Stimulated activated effector memory CD8-positive, alpha-beta T cell treated with anti-CD3 and anti-CD28 coated beads, Interleukin-12 subunit alpha, Interleukin-12 subunit beta, amount 100 ng/mL, for 72 hours (primary cell): ENCODE data around the gene LYPD6B.

Experiments used
- ATAC-seq: fragments of 150-1000 bp; cut with Tn5 transposase; 2 replicates; pipeline ENCODE4 v1.10.0; 2021
- DNase-seq, 2 donors: peaks; one replicate each; pipeline ENCODE4 v3.0.0; 2021 to 2022; ENCODE audit warnings: low spot score in 2 of 2
- H3K27ac Mint-ChIP-seq: one replicate; pipeline ENCODE4 v1.8.0; 2022; ENCODE audit warnings: mild to moderate bottlenecking, mixed read lengths
- H3K36me3 Mint-ChIP-seq: one replicate; pipeline ENCODE4 v1.8.0; 2022; ENCODE audit warnings: mild to moderate bottlenecking, mixed read lengths
- H3K4me1 Mint-ChIP-seq: one replicate; pipeline ENCODE4 v1.8.0; 2022; ENCODE audit warnings: mixed read lengths
- H3K4me3 Mint-ChIP-seq: one replicate; pipeline ENCODE4 v1.8.0; 2022; ENCODE audit warnings: mild to moderate bottlenecking, mixed read lengths
- H3K9me3 Mint-ChIP-seq: one replicate; pipeline ENCODE4 v1.8.0; 2022; ENCODE audit warnings: mixed read lengths

The LYPD6B gene

DNA sequence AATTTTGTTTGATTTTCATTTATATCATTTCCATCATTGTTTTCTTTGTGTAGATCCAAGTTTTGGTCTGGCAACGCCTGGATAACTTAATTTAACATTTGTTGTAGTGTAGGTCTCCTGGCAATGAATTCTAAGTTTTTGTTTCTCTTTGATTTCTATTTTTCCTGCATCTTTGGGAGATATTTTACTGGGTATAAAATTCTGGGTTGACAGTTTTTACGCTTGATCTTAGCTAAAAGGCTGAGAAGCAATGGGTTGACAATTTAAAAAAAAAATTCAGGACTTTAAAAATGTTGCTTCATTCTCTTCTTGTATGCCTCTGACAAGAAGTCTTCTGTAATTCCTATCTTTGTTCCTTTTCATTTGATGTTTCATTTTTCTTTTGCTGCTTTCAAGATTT is 8.6 kb downstream of the LYPD6B start:
- Mint-ChIP-seq H3K4me1 (no peaks in the 10 kb centered on the region), H3K4me3 (no peak overlapping the region), H3K27ac (no peak overlapping the region), H3K9me3 (peaks cover 19% of the 10 kb centered on the region), H3K36me3 (no peaks in the 10 kb centered on the region)
- DNase-seq (no peak), ATAC-seq (no peak)

DNA sequence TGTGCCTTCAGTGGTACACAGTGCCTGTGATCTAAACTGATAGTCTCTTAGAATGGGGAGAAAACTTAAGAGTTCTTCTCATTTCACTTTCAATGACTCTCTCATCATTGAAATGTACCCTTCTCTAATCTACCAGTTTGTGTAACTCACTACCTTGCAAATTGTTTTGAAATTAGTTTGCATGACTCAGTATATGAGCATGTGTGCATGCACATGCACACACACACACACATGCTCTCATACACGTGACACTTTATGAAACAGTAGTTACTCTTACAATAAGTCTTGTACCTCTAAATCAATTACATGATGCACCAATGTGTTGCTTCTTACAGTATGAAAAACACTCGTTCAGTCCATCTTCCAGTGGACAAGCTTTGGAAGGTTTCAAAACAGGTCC is 10.6 kb downstream of the LYPD6B start:
- H3K9me3 Mint-ChIP-seq, result peaks cover 19% of the 10 kb centered on the region
- no peak overlapping the region for H3K4me3 Mint-ChIP-seq
- H3K27ac Mint-ChIP-seq, result no peak overlapping the region
- H3K4me1 Mint-ChIP-seq, result no peaks in the 10 kb centered on the region
- no peak for DNase-seq
- H3K36me3 Mint-ChIP-seq, result no peaks in the 10 kb centered on the region
- peak; percentile 63 for ATAC-seq

DNA sequence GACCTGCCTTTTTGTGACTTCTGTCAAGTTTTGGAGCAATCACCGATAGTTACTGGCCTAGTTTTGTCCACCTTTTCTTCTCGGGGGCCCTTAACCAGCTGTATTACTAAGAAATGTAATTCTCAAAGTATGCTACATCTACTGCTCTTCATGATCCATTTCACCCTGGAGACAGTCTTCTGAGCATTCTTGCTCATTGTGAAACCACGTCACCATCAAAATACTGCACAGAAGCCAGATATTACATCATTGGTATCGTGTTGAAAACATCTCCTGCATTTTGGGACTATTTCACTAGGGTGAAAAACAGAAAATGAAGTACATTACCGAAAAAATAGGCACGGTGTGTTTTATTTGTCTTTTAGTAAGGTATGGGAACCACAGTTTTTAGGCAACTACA is 11.7 kb downstream of the LYPD6B start:
- ATAC-seq, result peak; percentile 89
- H3K4me3 Mint-ChIP-seq, result no peak overlapping the region
- no peaks in the 10 kb centered on the region for H3K4me1 Mint-ChIP-seq
- H3K36me3 Mint-ChIP-seq, result no peaks in the 10 kb centered on the region
- no peak overlapping the region for H3K27ac Mint-ChIP-seq
- peaks cover 18% of the 10 kb centered on the region for H3K9me3 Mint-ChIP-seq
- no peak for DNase-seq

DNA sequence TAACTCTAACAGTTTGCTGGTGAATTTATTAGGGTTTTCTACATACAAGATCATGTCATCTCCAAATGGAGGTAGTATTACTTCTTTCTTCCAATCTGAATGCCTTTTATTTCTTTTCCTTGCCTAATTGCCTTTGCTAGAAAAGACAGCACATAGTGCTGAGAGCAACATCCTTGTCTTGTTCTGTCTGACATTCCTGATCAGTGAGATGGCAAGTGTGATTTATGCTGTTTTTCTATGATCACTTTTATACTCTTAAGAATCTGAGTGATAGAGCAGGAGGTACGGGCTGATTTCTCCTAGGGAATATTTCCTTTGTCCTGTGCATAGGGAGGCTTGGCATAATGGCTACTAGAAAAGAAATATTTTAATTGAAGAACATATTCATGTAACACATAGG is 17.3 kb downstream of the LYPD6B start:
- no peak overlapping the region for H3K4me3 Mint-ChIP-seq
- H3K27ac Mint-ChIP-seq, result no peak overlapping the region
- no peak for DNase-seq
- no peaks in the 10 kb centered on the region for H3K9me3 Mint-ChIP-seq
- H3K4me1 Mint-ChIP-seq, result no peaks in the 10 kb centered on the region
- no peaks in the 10 kb centered on the region for H3K36me3 Mint-ChIP-seq
- ATAC-seq, result no peak

DNA sequence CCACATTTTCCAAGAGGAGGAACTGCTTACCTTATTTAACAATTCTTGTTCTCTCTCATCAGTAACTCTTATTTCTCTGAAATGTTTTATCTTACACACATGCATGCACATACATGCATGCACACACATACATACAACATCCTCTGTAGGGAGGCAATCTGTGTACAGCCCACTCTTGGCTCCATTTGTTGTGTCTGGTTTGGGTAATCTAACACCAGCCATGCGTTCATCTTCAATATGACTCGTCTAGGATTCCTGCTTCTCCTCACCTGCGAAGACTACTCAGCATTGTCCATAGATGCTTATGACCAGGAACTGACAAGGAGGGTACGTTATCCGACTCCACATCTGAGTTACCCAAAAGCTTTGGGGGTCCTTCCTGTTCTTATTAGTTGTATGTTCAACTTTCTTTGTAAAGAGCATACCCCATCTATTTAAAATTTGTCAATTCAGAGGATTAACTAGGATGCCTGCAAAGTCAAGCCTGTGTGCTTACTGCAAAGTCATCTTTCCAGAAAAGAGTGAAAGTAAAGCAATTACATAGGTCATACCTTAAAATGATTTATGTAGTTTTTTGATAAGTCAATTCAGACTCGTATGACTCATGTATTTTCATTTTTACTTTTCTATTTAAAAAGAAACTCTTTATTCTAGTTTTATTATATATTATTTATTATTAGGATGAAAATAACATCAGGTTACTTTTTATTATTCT is 18.2 kb downstream of the LYPD6B start:
- DNase-seq, result no peak
- Mint-ChIP-seq H3K27ac (no peak overlapping the region), H3K4me1 (no peaks in the 10 kb centered on the region), H3K9me3 (no peaks in the 10 kb centered on the region), H3K36me3 (no peaks in the 10 kb centered on the region), H3K4me3 (no peak overlapping the region)
- no peak for ATAC-seq

DNA sequence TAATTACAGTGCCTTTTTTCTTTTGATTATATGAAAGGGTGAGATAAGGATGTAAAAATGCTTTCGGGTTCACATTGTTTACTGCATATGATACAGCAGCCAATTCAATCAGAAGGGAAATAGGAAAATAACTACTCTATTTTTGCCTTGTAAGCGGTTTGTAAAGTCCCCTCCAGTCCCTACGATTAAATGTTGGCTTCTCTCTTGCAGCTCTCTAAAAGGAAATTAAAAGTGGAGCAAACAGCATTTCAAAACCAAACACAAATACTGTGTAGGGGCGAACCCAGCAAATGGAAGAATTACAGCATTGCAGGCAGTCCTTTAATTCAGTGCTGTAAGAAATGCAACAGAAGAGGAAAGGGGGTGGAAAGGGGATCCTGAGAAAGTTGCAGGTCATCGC is 18.9 kb downstream of the LYPD6B start:
- ATAC-seq (no peak), DNase-seq (no peak)
- Mint-ChIP-seq H3K9me3 (no peaks in the 10 kb centered on the region), H3K4me3 (no peak overlapping the region), H3K4me1 (no peaks in the 10 kb centered on the region), H3K27ac (no peak overlapping the region), H3K36me3 (no peaks in the 10 kb centered on the region)

DNA sequence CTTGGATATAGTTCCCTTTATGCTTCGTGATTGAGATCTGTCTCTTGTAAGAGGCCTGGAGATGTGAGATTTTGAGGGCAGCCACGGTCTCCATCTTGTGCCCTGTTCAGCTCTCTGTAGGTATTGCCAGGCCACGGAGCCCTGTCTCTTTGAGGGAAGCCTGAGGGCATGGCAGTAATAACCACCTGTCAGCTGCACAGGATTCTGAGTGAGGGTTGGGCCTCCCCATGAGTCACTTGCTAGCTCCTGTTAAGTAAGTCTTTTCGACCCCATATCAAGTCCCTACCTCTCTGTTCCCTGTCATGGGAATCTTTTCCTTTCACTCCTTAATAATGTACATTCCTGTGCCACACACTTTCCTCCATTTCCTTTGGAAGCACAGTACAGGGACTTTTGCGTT is 20.4 kb downstream of the LYPD6B start:
- Mint-ChIP-seq H3K27ac (no peak overlapping the region), H3K4me1 (no peaks in the 10 kb centered on the region), H3K36me3 (no peaks in the 10 kb centered on the region), H3K4me3 (no peak overlapping the region), H3K9me3 (no peaks in the 10 kb centered on the region)
- DNase-seq, result no peak
- ATAC-seq, result no peak

DNA sequence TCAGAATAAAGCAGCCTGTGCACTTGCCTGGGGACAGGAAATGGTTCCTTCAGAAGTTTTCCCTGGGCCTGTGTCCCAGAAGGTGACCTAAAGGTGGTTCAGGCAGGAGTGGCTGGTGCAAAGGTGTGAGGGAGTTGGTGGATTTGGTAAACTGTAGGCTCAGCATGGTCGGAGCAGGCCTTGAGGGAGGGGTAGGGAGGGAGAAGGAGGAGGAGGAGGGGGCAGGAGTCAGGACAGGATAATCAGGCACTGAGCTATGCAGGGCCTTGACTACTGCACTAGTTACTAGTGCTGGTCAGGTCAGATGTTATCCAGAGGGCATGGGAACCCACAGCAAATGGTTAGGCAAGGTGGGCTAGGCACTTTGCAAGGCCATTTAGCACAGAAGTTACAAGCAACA is 21.3 kb downstream of the LYPD6B start:
- H3K4me1 Mint-ChIP-seq, result no peaks in the 10 kb centered on the region
- H3K9me3 Mint-ChIP-seq, result no peaks in the 10 kb centered on the region
- ATAC-seq, result peak; percentile 24
- no peak overlapping the region for H3K4me3 Mint-ChIP-seq
- no peak for DNase-seq
- H3K27ac Mint-ChIP-seq, result no peak overlapping the region
- no peaks in the 10 kb centered on the region for H3K36me3 Mint-ChIP-seq

DNA sequence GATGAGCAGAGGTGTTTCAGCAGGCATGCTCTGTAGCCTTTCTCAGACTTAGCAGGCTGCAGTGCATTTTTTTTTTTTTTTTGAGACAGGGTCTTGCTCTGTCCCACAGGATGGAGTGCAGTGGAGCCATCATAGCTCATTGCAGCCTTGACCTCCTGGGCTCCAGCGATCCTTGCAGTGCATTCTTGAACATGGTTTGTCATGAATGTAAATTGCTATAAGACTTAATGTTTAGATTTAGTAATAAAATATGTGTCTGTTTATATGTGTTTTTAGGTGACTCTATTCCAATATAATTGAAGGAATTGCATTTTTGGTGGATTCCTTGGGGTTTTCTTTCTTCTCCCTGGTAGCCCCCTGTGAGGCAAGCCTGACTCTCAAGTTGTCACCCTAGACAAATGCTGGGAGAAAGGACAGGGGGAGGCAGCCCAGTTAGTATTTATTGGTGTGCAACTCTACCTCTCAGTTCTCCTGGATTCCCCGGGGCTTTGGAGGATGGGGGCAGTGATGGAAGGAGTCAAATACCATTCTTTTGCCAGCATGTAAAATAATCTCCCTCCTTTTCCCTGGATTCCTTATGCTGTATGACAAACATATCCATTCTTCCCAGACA is 22.7 kb downstream of the LYPD6B start:
- H3K4me3 Mint-ChIP-seq, result no peak overlapping the region
- ATAC-seq (no peak), DNase-seq (no peak)
- no peaks in the 10 kb centered on the region for H3K9me3 Mint-ChIP-seq
- H3K36me3 Mint-ChIP-seq, result no peaks in the 10 kb centered on the region
- no peak overlapping the region for H3K27ac Mint-ChIP-seq
- no peaks in the 10 kb centered on the region for H3K4me1 Mint-ChIP-seq

DNA sequence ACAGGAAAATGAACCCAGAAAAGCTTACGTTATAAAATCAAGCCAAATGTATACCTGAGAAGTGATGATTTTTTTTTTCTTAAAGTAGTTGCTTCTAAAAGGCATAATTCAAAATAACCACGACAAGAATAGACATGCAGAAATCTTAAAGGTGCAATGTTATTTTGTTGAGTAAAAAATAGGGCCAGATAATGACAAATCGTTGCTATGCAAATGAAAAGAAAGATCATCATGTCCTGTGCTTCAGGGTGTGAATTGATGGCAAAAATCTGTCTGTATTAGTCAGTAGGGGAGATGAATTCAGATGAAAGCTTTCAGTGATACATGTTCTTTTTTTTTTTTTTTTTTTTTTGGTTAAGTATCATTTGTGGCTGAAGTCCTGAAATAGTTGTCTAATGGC is 24.0 kb downstream of the LYPD6B start:
- Mint-ChIP-seq H3K36me3 (no peaks in the 10 kb centered on the region), H3K4me1 (no peaks in the 10 kb centered on the region), H3K4me3 (no peak overlapping the region)

DNA sequence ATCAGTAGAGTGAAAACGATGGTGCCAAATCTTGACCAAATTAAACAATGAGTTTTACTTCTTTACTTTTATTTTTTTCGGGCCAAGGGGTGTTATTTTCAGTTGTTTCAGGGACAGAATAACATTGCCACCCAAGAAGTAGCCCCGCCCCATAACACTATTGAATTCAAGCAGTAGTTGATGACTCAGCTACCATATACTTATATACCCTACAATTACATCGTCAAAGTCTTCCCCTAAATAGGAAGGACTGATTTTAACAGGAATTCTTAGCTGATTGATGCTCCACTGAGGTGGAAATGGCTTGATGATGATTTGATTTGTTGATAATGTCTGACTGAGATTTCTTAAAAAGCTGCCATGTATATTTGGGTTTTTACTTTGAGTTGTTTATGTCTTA is 24.7 kb downstream of the LYPD6B start:
- DNase-seq (no peak), ATAC-seq (no peak)
- peaks cover 2% of the 10 kb centered on the region for H3K9me3 Mint-ChIP-seq
- no peaks in the 10 kb centered on the region for H3K4me1 Mint-ChIP-seq
- H3K36me3 Mint-ChIP-seq, result no peaks in the 10 kb centered on the region
- no peak overlapping the region for H3K4me3 Mint-ChIP-seq
- no peak overlapping the region for H3K27ac Mint-ChIP-seq

More for the DNA sequence above, 24.0 kb downstream of the LYPD6B start:
- ATAC-seq (no peak), DNase-seq (no peak)
- Mint-ChIP-seq H3K9me3 (peaks cover 2% of the 10 kb centered on the region), H3K27ac (no peak overlapping the region)

DNA sequence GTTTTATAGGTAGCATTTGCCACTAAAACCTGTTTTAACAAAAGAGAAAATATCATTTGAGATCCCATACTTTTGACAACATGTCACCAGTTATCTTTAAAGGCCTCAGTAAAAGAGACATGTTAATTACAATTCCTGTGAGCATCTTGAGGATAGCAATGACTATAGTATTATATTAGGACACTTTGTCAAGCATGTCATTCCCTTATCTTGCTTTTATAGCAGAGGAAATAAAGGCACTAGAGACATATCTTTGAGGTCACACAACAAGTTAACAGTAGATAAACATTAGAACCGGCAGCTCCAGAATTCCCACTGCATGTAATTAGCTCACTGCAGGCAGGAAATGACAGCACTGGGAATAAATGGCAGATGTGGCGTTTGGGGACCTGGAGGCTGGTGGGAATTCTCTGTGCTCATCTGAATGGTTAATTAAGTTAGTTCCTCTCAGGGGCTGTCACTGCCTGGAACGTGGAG is 25.9 kb downstream of the LYPD6B start:
- DNase-seq (no peak), ATAC-seq (no peak)
- Mint-ChIP-seq H3K9me3 (peaks cover 2% of the 10 kb centered on the region), H3K4me3 (no peak overlapping the region), H3K36me3 (no peaks in the 10 kb centered on the region), H3K4me1 (peaks cover 7% of the 10 kb centered on the region), H3K27ac (no peak overlapping the region)

DNA sequence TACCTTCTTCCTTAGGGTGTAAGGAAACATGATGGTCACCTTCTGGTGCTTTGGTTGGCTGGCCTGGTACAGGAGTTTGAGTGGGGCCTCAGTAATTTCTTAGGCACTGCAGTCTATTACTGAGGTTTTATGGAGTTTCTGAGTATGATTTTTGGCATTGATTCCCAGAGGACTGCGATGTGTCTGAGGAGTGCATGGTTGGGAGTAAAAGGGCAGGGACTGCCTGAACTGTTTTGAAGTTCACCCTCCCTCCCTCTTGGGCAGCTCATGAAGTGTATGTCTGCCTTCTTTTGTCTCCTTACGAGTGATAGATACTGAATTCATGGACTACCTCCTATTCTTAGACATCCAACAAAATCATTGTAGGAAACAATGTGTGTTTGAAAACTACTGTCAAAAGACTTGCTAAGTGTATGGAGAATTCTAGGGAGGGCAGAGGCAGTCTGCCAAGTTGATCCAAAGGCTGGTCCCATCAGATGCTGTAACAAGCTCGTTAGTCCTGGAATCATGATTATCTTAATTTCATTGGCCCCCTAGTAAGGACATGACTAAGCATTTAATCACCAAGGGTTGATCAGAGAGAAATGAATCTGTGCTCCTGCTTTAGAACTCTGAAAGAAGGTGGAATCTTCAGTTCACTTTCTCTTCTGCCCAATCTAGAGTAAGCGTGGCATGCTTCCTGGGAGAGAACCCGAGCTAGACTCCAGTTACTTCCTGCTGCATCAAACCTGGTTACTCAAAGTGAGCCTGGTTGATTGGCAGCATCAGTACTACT is 26.5 kb downstream of the LYPD6B start:
- Mint-ChIP-seq H3K4me3 (no peak overlapping the region), H3K27ac (no peak overlapping the region), H3K4me1 (peaks cover 11% of the 10 kb centered on the region), H3K36me3 (no peaks in the 10 kb centered on the region), H3K9me3 (peaks cover 2% of the 10 kb centered on the region)
- no peak for ATAC-seq
- no peak for DNase-seq

DNA sequence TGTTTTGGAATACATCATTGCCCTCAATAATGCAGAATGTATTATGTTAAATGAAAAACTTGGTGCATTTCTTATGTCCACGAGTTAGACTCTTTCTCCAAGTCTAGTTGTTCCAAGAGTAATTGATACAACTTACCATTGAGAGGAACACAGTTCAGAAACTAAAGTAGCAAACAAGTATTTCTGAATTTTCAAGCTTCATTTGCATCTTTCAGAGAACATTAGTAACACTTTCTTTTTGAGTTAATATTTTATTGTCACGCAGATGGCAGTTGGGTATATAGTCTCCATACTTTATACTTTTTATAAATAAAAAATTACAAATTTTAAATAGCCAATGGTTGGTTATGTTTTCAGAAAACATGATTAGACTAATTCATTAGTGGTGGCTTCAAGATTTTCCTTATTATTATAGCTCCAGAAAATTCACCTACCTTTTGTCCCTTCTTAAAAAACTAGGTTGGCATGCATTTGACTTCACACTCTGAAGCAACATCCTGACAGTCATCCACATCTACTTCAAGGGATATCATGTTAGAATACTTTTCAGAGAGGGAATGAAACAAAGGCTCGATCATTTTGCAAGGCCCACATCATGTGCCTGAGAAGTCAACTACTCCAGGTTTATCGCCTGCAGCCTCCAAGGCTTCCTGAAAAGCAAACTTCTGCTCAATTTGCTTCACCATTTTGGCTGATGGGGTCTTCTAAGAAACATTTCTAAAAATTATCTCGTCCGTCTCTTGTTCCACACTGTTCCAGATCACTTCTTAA is 29.9 kb downstream of the LYPD6B start:
- no peak for DNase-seq
- H3K9me3 Mint-ChIP-seq, result peaks cover 2% of the 10 kb centered on the region
- no peak overlapping the region for H3K4me3 Mint-ChIP-seq
- H3K4me1 Mint-ChIP-seq, result peaks cover 14% of the 10 kb centered on the region
- no peak for ATAC-seq
- H3K36me3 Mint-ChIP-seq, result no peaks in the 10 kb centered on the region
- no peak overlapping the region for H3K27ac Mint-ChIP-seq
